ENCODE results near the gene KBTBD4.

The KBTBD4 gene

GRCh38 chr11:47578524-47579494, at the start of gene KBTBD4, which contains the start of gene NDUFS3:
TSS of gene KBTBD4 (minus strand) at chr11:47578970. CDS start at chr11:47578951, 19 bp downstream.
TSS of gene NDUFS3 (plus strand) at chr11:47579074. CDS start at chr11:47579092, 18 bp downstream.
- peak; percentile 93 for DNase-seq (ENCODE audit: extremely low spot score)
- POLR2A ChIA-PET, result interaction anchor here (0.5 to 0.7 kb wide), 3 partner anchors 310 to 971 kb away, joined by 3 to 5 read pairs (median 3); no protein-coding TSS in a partner anchor
- CTCF ChIA-PET, result interaction anchor here (1.0 to 3.6 kb wide), 6 partner anchors 13 to 401 kb away, joined by 3 to 24 read pairs (median 4); partner anchors contain the start of gene CELF1
- TF ChIP-seq, protein P1, sequence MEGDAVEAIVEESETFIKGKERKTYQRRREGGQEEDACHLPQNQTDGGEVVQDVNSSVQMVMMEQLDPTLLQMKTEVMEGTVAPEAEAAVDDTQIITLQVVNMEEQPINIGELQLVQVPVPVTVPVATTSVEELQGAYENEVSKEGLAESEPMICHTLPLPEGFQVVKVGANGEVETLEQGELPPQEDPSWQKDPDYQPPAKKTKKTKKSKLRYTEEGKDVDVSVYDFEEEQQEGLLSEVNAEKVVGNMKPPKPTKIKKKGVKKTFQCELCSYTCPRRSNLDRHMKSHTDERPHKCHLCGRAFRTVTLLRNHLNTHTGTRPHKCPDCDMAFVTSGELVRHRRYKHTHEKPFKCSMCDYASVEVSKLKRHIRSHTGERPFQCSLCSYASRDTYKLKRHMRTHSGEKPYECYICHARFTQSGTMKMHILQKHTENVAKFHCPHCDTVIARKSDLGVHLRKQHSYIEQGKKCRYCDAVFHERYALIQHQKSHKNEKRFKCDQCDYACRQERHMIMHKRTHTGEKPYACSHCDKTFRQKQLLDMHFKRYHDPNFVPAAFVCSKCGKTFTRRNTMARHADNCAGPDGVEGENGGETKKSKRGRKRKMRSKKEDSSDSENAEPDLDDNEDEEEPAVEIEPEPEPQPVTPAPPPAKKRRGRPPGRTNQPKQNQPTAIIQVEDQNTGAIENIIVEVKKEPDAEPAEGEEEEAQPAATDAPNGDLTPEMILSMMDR (IDR thresholded peaks at IDR 0.05; ENCODE audit: control extremely low read depth, extremely low read depth, low read depth, missing control alignments), result no peak

- POLR2A ChIA-PET, result interaction anchor here (0.6 kb wide), 1 partner anchor 12 kb away, joined by 4 read pairs; no protein-coding TSS in a partner anchor
- no peak for DNase-seq (ENCODE audit: extremely low spot score)
- TF ChIP-seq, protein P1 (IDR thresholded peaks at IDR 0.05; ENCODE audit: control extremely low read depth, extremely low read depth, low read depth, missing control alignments), result no peak
- CTCF ChIA-PET, result interaction anchor here (1.0 to 1.5 kb wide), 3 partner anchors 8 to 12 kb away, joined by 3 to 6 read pairs (median 4); no protein-coding TSS in a partner anchor
Measured at GRCh38 chr11:47628026-47628425, 49.3 kb upstream of the KBTBD4 start.

DNA sequence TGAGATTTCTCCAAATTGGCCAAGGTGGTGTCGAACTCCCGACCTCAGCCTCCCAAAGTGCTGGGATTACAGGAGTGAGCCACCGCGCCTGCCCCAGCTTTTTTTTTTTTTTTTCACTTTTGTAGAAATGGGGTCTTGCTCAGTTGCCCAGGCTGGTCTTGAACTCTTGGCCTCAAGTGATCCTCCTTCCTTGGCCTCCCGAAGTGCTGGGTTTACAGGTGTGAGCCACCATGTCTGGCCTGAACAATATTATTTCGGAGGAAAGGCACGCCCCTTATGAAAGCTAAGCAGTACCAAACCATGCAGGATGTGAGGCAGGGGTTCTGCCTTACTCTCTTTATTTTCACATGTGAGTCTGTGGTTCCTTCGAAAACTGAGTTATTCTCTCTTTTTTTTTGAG, 47.5 kb upstream of the KBTBD4 start:
- ChIA-PET POLR2A (no interaction called here), CTCF (interaction anchor here (0.8 to 1.1 kb wide), 3 partner anchors 9 to 18 kb away, joined by 3 to 4 read pairs (median 3); no protein-coding TSS in a partner anchor)
- no peak for DNase-seq (ENCODE audit: extremely low spot score)
- TF ChIP-seq, protein P1 (IDR thresholded peaks at IDR 0.05; ENCODE audit: control extremely low read depth, extremely low read depth, low read depth, missing control alignments), result no peak

GRCh38 chr11:47620836-47621378, 42.1 kb upstream of the KBTBD4 start:
- TF ChIP-seq, protein P1 (IDR thresholded peaks at IDR 0.05; ENCODE audit: control extremely low read depth, extremely low read depth, low read depth, missing control alignments), result no peak
- CTCF ChIA-PET, result interaction anchor here (0.9 to 1.5 kb wide), 7 partner anchors 8 to 69 kb away, joined by 3 to 5 read pairs (median 3); no protein-coding TSS in a partner anchor
- POLR2A ChIA-PET, result no interaction called here
- no peak for DNase-seq (ENCODE audit: extremely low spot score)

DNA sequence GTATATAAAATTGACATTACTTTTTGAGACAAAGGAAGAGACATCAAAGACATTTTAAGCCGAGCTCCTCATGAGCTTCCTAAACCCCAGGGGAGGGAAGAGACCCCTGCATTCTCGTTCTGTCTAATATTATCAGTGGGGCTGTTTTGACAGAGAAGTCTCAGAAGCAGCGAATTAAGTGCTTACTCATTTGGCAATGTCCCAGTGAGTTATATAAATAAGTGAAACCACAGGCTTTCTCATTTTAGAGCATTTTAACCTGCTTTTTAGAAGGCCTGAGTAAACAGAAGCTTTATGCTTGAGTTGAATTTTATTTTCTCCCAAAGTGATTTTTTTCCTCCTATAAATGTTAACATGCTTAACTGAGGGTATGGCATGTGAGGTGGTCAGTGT, 38.6 kb upstream of the KBTBD4 start:
- POLR2A ChIA-PET, result interaction anchor here (0.5 kb wide), 1 partner anchor 288 kb away, joined by 3 read pairs; no protein-coding TSS in a partner anchor
- TF ChIP-seq, protein P1 (IDR thresholded peaks at IDR 0.05; ENCODE audit: control extremely low read depth, extremely low read depth, low read depth, missing control alignments), result no peak
- CTCF ChIA-PET, result interaction anchor here (0.6 to 2.2 kb wide), 17 partner anchors 8 to 439 kb away, joined by 3 to 10 read pairs (median 4); no protein-coding TSS in a partner anchor
- no peak for DNase-seq (ENCODE audit: extremely low spot score)

All from GM10248 (cell line).